A673 (cell line): Measurements from ENCODE around the gene BCLAF1.

Experiments used
- EZH2 ChIP-seq: fragments of 200-600 bp; sonication (generic); IDR thresholded peaks from 2 replicates; pipeline ENCODE4 v1.6.1; 2017; ENCODE audit warnings: borderline replicate concordance, low read depth, mild to moderate bottlenecking, mixed read lengths, antibody characterized with exemption, low read length; ENCODE audit not compliant: poor library complexity, severe bottlenecking
- TF ChIP-seq, protein P1 (sequence below): fragments of 300-800, 200-600 bp; sonication (generic); conservative IDR thresholded peaks from 2 replicates; pipeline ENCODE4 v1.5.1; 2017; ENCODE audit warnings: low read depth, mild to moderate bottlenecking, antibody characterized with exemption, low read length, moderate library complexity, mixed read lengths

DNA sequence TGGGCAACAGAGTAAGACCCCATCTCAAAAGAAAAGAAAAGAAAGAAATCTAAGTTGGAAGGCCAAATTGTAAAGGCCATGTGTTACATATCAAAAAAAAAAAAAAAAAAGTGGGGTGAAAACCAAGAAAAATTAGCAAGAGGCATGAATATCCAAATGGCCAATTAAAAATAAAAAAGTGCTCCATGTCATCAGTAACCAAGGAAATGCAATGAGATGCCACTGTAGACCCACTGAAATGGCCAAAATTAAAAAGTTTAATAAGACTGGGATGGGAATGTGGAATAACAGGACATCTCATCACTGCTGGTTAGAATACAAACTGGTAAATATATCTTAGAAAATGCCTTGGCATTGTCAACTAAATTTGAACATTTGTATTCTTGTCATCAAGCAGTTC, 30.1 kb upstream of the BCLAF1 start:
- TF ChIP-seq, protein P1, sequence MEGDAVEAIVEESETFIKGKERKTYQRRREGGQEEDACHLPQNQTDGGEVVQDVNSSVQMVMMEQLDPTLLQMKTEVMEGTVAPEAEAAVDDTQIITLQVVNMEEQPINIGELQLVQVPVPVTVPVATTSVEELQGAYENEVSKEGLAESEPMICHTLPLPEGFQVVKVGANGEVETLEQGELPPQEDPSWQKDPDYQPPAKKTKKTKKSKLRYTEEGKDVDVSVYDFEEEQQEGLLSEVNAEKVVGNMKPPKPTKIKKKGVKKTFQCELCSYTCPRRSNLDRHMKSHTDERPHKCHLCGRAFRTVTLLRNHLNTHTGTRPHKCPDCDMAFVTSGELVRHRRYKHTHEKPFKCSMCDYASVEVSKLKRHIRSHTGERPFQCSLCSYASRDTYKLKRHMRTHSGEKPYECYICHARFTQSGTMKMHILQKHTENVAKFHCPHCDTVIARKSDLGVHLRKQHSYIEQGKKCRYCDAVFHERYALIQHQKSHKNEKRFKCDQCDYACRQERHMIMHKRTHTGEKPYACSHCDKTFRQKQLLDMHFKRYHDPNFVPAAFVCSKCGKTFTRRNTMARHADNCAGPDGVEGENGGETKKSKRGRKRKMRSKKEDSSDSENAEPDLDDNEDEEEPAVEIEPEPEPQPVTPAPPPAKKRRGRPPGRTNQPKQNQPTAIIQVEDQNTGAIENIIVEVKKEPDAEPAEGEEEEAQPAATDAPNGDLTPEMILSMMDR = no peak
- no peak for TF ChIP-seq EZH2
